HG03521 (cell line): ENCODE data around the gene LRMDA.

Experiments
- ATAC-seq: cut with Tn5 transposase; IDR thresholded peaks from one replicate; pipeline ENCODE4 v1.9.1; 2021; ENCODE audit warnings: mild to moderate bottlenecking, moderate library complexity; ENCODE audit not compliant: unreplicated experiment

The LRMDA gene

DNA sequence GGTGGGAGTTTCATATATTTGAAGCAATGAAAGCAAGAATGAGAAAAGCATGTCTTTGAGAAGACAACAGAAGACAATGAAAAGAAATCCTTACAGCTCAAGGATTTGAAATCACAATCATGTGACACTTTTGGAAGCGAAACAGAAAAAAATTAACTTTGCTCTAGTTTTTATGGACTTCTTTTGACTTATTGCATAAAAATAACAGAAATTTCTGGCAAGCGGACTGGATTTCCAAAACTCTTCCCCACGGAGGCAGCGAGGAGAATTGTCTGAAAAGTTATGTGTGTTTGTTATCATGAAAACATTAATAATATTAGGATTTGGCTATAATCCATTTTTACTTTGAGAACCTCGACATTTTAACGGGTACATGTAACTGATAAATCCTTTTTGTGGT, 223.3 kb downstream of the LRMDA start:
- no peak for ATAC-seq

DNA sequence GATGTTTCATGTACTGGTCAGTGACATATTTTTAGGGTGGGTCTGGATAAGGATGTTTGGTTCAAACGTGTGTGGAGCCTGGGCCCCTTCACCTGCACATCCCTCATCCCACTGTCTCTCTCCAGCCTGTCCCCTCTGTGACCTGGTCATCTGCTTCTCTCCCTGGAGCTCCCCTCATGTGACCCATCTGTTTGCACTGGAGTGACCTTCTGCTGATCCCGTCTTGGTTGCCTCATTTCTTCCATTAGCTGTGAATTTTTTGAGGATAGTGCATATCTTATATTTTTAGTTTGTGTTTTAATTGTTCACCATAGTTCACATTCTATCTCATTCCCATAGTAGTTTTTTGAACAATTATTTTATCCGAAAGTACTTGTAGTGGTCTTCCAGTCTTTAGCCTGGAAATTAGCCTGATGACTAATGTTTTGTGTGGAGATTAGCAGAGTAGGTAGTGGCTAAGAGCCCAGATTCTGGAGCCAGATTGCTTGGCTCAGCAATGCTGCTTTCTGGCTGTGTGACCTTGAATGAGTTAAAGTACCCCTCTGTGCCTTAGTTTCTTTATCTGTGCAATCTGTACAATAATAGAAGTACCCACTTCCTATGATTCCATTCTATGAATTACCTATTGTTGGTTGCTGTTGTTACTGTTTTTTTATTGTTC, 224.5 kb downstream of the LRMDA start:
- ATAC-seq: no peak

DNA sequence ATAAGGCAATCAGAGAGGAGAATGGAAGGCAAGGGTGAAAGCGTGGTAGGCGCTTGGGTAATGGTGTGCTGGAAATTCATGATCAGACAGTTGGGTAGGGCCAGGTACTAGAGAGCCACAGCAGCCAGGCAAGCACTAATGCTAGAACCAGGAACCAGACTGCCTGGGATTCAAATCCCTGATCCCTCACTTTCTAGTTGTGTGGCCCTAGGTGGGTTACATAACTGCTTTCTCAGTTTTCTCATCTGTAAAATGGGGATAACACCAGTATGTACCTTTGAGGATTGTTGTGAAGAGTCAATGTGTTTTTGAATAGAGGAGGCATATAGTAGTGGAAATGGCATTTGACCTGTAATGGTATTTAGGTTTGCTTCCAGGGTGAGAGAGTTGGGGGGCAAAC, 225.9 kb downstream of the LRMDA start:
- ATAC-seq: no peak

DNA sequence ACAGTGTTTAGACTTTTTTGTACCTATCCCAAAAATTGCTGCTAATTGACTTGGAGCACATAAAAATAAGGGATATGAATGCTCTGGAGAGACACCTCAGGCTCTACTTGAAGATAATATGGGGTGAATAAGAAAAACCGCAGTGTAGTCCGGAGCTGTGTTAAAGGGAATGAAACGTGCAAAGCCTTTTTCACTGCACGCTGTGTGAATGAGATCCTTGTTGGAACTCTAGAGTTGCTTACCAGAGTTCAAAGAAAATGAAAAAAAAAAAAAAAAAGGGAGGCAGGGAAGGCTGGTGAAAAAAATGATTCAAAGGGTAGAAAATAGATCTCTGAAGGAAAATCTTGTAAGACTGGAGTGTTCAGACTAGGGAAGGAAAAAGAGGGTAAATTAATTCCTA, 226.6 kb downstream of the LRMDA start:
- no peak for ATAC-seq

DNA sequence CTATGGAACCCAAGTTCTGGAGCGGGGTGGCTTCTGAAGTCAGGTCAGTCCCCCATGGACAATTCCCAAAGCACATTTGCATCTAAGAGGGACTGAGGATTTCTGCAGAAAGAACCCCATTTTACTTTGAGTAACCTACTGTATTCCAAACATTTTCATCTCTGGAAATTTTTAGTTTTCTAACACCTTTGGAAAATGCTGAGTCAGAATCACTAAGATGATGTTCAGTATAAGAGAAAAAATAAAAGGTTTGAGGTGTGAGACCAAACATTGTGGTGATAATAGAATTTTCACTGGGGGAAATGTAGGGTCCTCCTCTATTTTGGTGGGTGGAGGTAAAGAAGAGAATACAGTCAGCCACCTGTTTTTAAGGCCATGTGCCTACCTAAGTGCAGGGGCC, 227.1 kb downstream of the LRMDA start:
- no peak for ATAC-seq

DNA sequence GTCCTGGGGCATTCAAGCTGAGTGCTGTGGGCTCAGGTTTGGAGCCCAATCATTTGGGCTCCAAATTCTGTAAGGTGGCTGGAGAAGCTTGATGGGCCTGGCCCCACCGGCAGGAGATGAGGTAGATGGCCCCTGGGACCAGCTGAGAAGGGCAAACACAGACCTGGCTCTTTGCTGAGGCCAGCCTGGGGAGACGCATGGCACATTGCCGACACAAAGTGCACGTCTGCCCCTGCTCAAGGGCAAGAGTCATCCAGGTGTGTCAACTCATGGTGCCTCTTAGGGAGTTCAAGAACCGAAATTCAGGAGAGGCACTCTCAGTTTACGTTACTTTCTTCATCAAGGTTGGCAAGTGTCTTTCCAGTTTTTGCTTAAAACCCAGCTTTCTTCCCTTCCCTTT, 227.5 kb downstream of the LRMDA start:
- no peak for ATAC-seq

GRCh38 chr10:75660823-75661222, 229.4 kb downstream of the LRMDA start:
- no peak for ATAC-seq

DNA sequence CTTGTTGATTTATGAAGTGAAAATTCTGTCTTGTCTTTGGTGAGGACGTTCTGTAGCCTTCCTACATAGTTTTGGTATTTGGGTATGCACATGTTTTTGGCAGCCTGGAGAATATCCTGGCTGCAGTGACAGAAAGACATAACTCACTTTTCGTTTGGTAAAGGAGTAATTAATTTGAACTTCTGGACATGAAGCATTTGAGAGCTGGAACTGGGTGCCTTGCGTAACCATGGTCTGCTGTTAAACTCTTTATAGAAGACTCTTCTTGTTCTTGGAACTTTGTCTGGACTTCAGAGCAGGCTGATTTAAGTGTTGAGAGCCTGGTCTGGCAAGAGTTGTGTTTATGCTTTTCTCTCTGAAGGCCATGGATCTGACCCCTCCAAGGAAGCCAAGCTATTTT, 231.3 kb downstream of the LRMDA start:
- no peak for ATAC-seq

DNA sequence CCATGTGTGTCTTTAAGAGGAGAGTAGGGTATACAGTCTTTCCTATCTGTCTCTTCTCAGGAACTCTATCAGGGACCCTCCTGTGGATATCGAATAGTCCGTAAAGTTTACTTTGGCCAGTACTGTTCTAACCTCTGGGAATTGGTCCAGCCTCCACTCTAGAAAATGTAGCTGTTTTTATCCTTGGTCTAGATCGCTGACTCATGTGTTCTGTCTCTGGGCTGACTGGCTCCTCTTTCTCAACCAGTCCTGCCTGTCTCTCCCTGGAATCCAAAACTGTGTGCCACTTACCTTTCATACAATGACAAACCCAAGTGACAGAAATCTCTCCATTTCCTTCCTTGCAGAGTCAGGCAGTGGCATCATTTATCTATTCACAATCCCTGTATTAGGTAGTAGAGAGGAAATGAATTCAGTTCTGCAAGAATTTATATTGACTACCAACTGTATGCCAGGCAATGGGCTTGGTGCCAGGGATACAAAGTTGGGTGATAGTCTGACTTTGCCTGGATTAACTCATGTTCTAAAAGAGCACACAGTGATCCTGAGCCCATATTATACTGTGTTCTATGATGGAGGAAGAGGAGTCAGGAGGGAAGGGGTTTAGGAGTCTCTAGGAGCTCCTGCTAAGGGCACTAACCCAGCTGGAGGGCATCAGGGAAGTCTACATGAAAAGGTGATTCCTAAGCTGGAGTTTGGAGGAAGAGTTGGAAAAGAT, 232.7 kb downstream of the LRMDA start:
- ATAC-seq: no peak

- ATAC-seq: no peak
Observed at GRCh38 chr10:75664968-75665367, 233.5 kb downstream of the LRMDA start.

DNA sequence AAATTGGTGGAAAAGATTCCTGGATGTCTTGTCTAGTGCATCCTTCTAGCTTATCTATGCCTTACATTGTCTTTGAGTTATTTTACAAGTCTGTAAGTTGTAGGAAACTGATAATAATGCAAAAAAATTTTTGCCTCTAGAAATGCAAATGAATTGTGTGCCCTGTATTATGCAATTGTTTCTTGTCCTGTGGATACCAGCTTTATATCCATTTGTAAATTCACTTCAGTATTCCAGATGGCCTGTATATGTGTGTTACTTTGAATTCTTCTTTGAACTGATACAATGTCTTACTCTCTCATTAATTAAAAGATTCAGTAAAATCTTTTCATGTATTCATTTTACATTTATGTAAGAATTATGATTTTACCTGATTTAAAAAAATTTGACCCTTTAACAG, 234.3 kb downstream of the LRMDA start:
- no peak for ATAC-seq

DNA sequence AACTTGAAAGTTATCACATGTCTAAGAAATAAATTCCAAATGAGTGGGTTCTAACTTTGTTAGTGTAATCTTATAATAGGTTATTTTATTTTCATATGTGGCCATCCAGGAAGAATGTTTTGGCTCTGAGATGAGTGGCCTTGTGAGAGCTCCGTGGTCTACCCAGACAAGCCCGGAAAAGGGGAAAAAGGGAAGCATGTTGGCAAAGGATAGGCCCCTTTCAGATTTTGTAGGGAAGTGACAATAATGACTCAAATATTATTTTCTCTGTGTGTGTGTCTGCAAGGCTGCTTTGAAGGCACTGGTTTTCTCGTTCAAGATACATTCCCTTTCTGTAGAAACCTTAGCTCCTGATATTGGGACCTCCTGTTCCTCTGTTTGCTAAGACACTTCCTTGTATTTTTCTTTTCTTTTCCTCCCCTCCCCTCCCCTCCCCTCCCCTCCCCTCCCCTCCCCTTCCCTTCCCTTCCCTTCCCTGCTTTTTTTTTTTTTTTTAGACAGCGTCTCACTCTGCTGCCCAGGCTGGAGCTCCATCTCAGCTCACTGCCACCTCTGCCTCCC, 240.8 kb downstream of the LRMDA start:
- ATAC-seq: no peak

DNA sequence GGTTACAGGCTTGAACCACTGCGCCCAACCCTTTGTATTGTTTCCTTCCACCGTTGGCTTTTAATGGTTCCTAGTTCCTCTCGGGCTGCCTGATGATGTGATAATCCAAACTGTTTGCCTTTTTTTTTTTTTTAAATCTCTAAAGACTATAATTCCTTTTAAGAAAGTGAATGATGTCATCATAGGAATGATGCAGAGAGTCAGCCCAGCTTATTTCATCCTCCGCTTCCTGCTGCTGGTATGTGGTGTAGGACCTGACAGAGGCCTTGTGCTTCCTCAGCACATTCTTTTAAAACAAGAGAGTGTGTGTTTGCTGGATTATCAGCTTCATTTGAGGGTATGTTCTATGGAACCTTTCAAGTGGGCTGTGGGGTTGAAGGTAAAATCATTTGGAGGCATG, 241.4 kb downstream of the LRMDA start:
- no peak for ATAC-seq

GRCh38 chr10:75677541-75677940, 246.1 kb downstream of the LRMDA start:
- ATAC-seq: no peak

- ATAC-seq: no peak
Observed at GRCh38 chr10:75678527-75678926, 247.1 kb downstream of the LRMDA start.

- no peak for ATAC-seq
Observed at GRCh38 chr10:75679536-75679935, 248.1 kb downstream of the LRMDA start.

DNA sequence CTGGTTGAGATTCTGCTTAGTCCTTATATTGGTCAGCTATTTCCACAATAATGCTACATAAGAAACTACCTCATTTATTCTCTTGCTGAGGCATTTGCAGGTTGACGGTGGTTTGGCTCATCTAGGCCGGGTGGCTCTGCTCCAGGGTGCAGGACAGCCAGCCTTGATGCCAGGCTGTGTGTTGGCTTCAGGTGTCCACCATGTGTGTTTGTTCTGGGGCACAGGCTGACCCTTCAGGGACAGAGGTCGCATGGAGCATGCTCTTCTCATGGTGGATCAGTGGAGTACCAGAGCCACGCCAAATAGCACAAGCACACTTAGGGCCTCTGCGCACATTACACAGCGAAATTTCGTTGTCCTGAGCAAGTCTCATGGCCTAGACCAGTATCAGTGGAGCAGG, 249.9 kb downstream of the LRMDA start:
- ATAC-seq: no peak

GRCh38 chr10:75682649-75683557, 251.5 kb downstream of the LRMDA start:
- ATAC-seq: no peak

GRCh38 chr10:75685187-75685586, 253.8 kb downstream of the LRMDA start:
- ATAC-seq: no peak

DNA sequence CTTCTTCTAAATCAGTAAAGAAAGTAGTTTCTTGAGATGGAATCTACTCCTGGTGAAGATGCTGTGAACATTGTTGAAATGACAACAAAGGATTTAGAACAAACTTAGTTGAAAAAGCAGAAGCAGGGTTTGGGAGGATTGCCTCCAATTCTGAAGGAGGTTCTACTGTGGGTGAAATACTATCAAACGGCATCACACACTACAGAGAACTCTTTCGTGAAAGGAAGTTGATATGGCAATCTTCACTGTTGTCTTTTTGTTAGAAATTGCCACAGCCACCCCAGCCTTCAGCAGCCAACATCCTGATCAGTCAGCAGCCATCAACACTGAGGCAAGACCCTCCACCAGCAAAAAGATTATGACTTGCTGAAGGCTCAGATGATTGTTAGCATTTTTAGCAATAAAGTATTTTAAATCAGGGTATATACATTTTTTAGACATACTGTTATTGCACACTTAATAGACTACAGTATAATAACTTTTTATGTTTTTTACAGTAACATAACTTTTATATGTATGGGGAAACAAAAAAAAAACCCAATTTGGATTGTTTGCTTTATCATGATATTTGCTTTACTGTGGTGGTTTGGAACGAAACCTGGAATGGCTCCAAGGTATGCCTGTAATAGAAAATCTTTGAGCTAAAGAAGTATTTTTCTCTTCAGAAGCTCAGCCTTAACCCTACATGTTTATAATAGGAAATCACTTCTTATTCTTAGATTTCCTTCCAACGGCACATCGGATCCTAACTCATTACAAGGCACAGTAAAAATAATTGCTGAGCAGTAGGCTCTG, 257.3 kb downstream of the LRMDA start:
- no peak for ATAC-seq

DNA sequence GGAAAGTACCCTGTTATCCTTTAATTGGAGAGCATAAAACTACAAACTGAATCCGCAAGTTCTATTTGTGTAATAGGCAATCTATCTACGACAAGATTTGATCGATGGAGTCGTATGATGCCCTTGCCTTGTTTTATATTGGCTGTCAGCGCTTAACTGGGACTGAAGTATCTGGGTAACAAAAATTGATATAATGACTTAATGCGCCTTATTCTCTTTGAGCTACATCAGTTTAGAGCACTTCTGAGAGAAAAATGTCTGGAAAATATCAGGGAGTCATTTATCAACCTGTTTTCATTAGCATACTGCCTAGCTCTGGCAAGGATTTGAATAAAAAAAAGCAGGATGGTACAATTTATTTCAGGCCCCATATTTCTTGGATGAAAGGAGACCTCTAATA, 262.1 kb downstream of the LRMDA start:
- no peak for ATAC-seq
